A549 (cell line): ENCODE results near the gene SLC27A6.
"Not testable (repeated sequence)": the region's sequence is repeated elsewhere in the genome, so short reads cannot be mapped to it uniquely, and the experiment has no call there.

Experiments
- CHD2 ChIP-seq: fragments of 150-350 bp; IDR thresholded peaks from 2 replicates; pipeline ENCODE4 v1.6.1; 2014; ENCODE audit warnings: low read length; ENCODE audit not compliant: partially characterized antibody
- CTCF ChIP-seq: fragments of >200 bp; sonication (Bioruptor Twin); formaldehyde crosslinking; IDR thresholded peaks from 3 replicates; pipeline ENCODE4 v1.5.1; 2016
- ESRRA ChIP-seq: fragments of 150-350 bp; IDR thresholded peaks from 2 replicates; pipeline ENCODE4 v1.6.1; 2014; ENCODE audit warnings: mild to moderate bottlenecking, low read length, borderline replicate concordance
- HMGXB4 ChIP-seq: fragments of 250-450 bp; sonication (Bioruptor Pico); IDR thresholded peaks from 2 replicates; pipeline ENCODE4 v1.5.0; 2021; ENCODE audit warnings: mild to moderate bottlenecking, moderate library complexity, borderline replicate concordance
- MYC ChIP-seq: IDR thresholded peaks from 2 replicates; pipeline ENCODE4 v1.6.1; 2012; ENCODE audit warnings: mild to moderate bottlenecking, inconsistent platforms, low read length, improper control_type of control experiment, borderline replicate concordance
- POLR2A ChIP-seq: IDR thresholded peaks from 2 replicates; pipeline ENCODE4 v1.6.1; 2012; ENCODE audit warnings: mild to moderate bottlenecking, low read length
- POLR2AphosphoS2 ChIP-seq: conservative IDR thresholded peaks from 2 replicates; pipeline ENCODE4 v1.6.1; 2012; ENCODE audit warnings: low read length, improper control_type of control experiment, inconsistent platforms
- RCOR1 ChIP-seq: fragments of 150-350 bp; IDR thresholded peaks from 2 replicates; pipeline ENCODE4 v1.6.1; 2014; ENCODE audit warnings: antibody characterized with exemption, low read length, low read depth
- USF2 ChIP-seq: fragments of 450-650 bp; IDR thresholded peaks from 2 replicates; pipeline ENCODE4 v1.6.1; 2014; ENCODE audit warnings: antibody characterized with exemption

GRCh38 chr5:128951301-128951700, 14.0 kb upstream of the SLC27A6 start:
- not testable (repeated sequence) for TF ChIP-seq CTCF; POLR2A; USF2; CHD2; MYC; POLR2AphosphoS2; ESRRA; RCOR1; HMGXB4 (CRISPR knock-in tag)
